GM23338 (cell line): ENCODE measurements around the gene ERC1.

Experiments
- CTCF ChIP-seq, 2 experiments: fragments of 200-600 bp in 1 of 2; sonication (generic) in 1 of 2; conservative IDR thresholded peaks; 2 replicates each; pipeline versions ENCODE4 v1.5.1 to v1.6.1; 2016 to 2017; ENCODE audit warnings: antibody characterized with exemption in 2 of 2, low read depth in 2 of 2, mild to moderate bottlenecking in 2 of 2, moderate library complexity in 1 of 2
- ETS1 ChIP-seq: IDR thresholded peaks from 2 replicates; pipeline ENCODE4 v1.6.1; 2016; ENCODE audit warnings: antibody characterized with exemption
- EZH2 ChIP-seq: fragments of 200-600 bp; sonication (generic); IDR thresholded peaks from one replicate; pipeline ENCODE4 v1.8.0; 2017; ENCODE audit warnings: antibody characterized with exemption, mild to moderate bottlenecking, low read depth; ENCODE audit not compliant: unreplicated experiment
- EZH2phosphoT487 ChIP-seq: fragments of 200-600 bp; sonication (generic); IDR thresholded peaks from one replicate; pipeline ENCODE4 v1.8.1; 2018; ENCODE audit warnings: antibody characterized with exemption; ENCODE audit not compliant: unreplicated experiment
- JUNB ChIP-seq: IDR thresholded peaks from one replicate; pipeline ENCODE4 v1.6.1; 2016; ENCODE audit warnings: antibody characterized with exemption; ENCODE audit not compliant: unreplicated experiment
- POLR2AphosphoS5 ChIP-seq: IDR thresholded peaks from 2 replicates; pipeline ENCODE4 v1.6.1; 2016; ENCODE audit warnings: antibody characterized with exemption, low read depth
- STAT1 ChIP-seq: IDR thresholded peaks from one replicate; pipeline ENCODE4 v1.6.1; 2016; ENCODE audit warnings: antibody characterized with exemption; ENCODE audit not compliant: unreplicated experiment

GRCh38 chr12:1256991-1257390, 266.0 kb downstream of the ERC1 start:
- no peak for TF ChIP-seq ETS1
- no peak for TF ChIP-seq CTCF (conservative IDR thresholded peaks at IDR 0.05; ENCODE audit: low read depth in 2 of 2)
- no peak for TF ChIP-seq JUNB
- no peak for TF ChIP-seq EZH2
- no peak for TF ChIP-seq EZH2phosphoT487
- no peak for TF ChIP-seq POLR2AphosphoS5
- no peak for TF ChIP-seq STAT1
